Lower leg skin (tissue), 3 donors: Measurements from ENCODE around the gene SLC6A18.

ENCODE experiments used
- CTCF ChIP-seq, 3 donors: fragments of 450-650 bp; IDR thresholded peaks; one replicate each; pipeline ENCODE4 v1.5.1; 2016; ENCODE audit warnings: antibody characterized with exemption in 3 of 3, mild to moderate bottlenecking in 3 of 3, moderate library complexity in 2 of 3
- POLR2A ChIP-seq, 2 donors: fragments of 450-650 bp; IDR thresholded peaks; one replicate each; pipeline ENCODE4 v1.6.1; 2016 to 2017; ENCODE audit warnings: antibody characterized with exemption in 2 of 2, mild to moderate bottlenecking in 1 of 2, moderate library complexity in 1 of 2

GRCh38 chr5:1189269-1189668 is 35.9 kb upstream of the SLC6A18 start:
- TF ChIP-seq CTCF (IDR thresholded peaks at IDR 0.05), result no peak
- no peak for TF ChIP-seq POLR2A (IDR thresholded peaks at IDR 0.05)
